ENCODE measurements around the gene GNAT1.

- TF ChIP-seq CTCF (IDR thresholded peaks at IDR 0.05): no peak
- no peak for TF ChIP-seq POLR2A (IDR thresholded peaks at IDR 0.05)
Observed at GRCh38 chr3:50169232-50169832, 22.1 kb upstream of the GNAT1 start.

Data from thyroid gland (tissue), 4 donors.